ENCODE results near the gene LRP1. TPM values are rescaled to one million over a fixed set of nuclear protein-coding genes. Genes with fewer than 3 reads are reported as not detected.

LRP1 gene
- total RNA-seq, 1 experiment from 2014 or later = 9.0 TPM

DNA sequence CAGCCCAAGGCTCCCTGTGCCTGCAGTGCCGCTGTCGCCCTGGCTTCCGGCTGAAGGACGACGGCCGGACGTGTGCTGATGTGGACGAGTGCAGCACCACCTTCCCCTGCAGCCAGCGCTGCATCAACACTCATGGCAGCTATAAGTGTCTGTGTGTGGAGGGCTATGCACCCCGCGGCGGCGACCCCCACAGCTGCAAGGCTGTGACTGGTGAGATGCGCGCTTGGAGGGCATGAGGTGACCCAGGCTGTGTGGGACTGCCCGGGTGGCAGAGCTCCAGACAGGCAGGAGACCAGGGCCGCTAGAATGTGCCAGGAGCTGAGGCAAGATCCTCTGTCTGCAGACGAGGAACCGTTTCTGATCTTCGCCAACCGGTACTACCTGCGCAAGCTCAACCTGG, 68.7 kb downstream of the LRP1 start:
- ATAC-seq (no peak), DNase-seq (ENCODE audit: low read depth, low spot score) (no peak)
- Histone ChIP-seq H3K27ac (ENCODE audit: low read length) (no peak overlapping the region), H3K4me1 (ENCODE audit: control insufficient read depth, insufficient read depth, low read length) (no peaks in the 10 kb centered on the region), H3K9me3 (ENCODE audit: control insufficient read depth, insufficient read depth, low read depth, low read length) (no peaks in the 10 kb centered on the region), H3K4me3 (ENCODE audit: low read depth in 2 of 2, low read length in 2 of 2) (no peak overlapping the region), H3K36me3 (ENCODE audit: control insufficient read depth, insufficient read depth, low read length) (no peaks in the 10 kb centered on the region), H3K27me3 (ENCODE audit: control insufficient read depth, insufficient read depth, low read length) (no peaks in the 10 kb centered on the region)
- BruUV-seq (replicated peaks) = no TSS peak
- intact Hi-C loops (cut with micrococcal nuclease; ENCODE audit: unreplicated experiment) (no loop called here), in situ Hi-C loops (cut with HindIII; ENCODE audit: low pct_unique_long_range_greater_than_20kb, low sequenced_read_pairs) (no loop called here)
- no peak for TF ChIP-seq POLR2AphosphoS5 (IDR thresholded peaks at IDR 0.05; ENCODE audit: low read depth, low read length)
- no peak for TF ChIP-seq TCF7L2 (IDR thresholded peaks at IDR 0.05; ENCODE audit: low read depth, low read length)
- TF ChIP-seq, protein P1, sequence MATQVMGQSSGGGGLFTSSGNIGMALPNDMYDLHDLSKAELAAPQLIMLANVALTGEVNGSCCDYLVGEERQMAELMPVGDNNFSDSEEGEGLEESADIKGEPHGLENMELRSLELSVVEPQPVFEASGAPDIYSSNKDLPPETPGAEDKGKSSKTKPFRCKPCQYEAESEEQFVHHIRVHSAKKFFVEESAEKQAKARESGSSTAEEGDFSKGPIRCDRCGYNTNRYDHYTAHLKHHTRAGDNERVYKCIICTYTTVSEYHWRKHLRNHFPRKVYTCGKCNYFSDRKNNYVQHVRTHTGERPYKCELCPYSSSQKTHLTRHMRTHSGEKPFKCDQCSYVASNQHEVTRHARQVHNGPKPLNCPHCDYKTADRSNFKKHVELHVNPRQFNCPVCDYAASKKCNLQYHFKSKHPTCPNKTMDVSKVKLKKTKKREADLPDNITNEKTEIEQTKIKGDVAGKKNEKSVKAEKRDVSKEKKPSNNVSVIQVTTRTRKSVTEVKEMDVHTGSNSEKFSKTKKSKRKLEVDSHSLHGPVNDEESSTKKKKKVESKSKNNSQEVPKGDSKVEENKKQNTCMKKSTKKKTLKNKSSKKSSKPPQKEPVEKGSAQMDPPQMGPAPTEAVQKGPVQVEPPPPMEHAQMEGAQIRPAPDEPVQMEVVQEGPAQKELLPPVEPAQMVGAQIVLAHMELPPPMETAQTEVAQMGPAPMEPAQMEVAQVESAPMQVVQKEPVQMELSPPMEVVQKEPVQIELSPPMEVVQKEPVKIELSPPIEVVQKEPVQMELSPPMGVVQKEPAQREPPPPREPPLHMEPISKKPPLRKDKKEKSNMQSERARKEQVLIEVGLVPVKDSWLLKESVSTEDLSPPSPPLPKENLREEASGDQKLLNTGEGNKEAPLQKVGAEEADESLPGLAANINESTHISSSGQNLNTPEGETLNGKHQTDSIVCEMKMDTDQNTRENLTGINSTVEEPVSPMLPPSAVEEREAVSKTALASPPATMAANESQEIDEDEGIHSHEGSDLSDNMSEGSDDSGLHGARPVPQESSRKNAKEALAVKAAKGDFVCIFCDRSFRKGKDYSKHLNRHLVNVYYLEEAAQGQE (IDR thresholded peaks at IDR 0.05; ENCODE audit: insufficient read depth in 1 of 2, low read depth in 2 of 2, low read length in 1 of 2) = no peak
- TF ChIP-seq, protein P2, sequence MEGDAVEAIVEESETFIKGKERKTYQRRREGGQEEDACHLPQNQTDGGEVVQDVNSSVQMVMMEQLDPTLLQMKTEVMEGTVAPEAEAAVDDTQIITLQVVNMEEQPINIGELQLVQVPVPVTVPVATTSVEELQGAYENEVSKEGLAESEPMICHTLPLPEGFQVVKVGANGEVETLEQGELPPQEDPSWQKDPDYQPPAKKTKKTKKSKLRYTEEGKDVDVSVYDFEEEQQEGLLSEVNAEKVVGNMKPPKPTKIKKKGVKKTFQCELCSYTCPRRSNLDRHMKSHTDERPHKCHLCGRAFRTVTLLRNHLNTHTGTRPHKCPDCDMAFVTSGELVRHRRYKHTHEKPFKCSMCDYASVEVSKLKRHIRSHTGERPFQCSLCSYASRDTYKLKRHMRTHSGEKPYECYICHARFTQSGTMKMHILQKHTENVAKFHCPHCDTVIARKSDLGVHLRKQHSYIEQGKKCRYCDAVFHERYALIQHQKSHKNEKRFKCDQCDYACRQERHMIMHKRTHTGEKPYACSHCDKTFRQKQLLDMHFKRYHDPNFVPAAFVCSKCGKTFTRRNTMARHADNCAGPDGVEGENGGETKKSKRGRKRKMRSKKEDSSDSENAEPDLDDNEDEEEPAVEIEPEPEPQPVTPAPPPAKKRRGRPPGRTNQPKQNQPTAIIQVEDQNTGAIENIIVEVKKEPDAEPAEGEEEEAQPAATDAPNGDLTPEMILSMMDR (IDR thresholded peaks at IDR 0.05) = no peak
- no peak for TF ChIP-seq SIN3A (IDR thresholded peaks at IDR 0.05; ENCODE audit: borderline replicate concordance, insufficient read depth, low read depth, low read length)
- POLR2A ChIA-PET = no interaction called here
- CTCF ChIA-PET = no interaction called here

DNA sequence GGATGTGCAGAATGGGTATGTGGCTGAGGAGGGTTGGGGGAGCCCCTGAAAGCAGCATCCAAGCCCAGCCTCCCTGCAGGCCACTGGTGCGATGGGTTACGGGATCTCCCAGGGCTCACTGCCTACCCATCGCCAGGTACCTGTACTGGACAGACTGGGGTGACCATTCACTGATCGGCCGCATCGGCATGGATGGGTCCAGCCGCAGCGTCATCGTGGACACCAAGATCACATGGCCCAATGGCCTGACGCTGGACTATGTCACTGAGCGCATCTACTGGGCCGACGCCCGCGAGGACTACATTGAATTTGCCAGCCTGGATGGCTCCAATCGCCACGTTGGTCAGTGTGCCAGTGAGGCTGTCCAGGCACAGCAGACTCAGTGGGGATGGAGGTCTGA, 70.0 kb downstream of the LRP1 start:
- TF ChIP-seq TCF7L2 (IDR thresholded peaks at IDR 0.05; ENCODE audit: low read depth, low read length) = no peak
- no peak for TF ChIP-seq POLR2AphosphoS5 (IDR thresholded peaks at IDR 0.05; ENCODE audit: low read depth, low read length)
- TF ChIP-seq, protein P1 (IDR thresholded peaks at IDR 0.05; ENCODE audit: insufficient read depth in 1 of 2, low read depth in 2 of 2, low read length in 1 of 2) = no peak
- TF ChIP-seq, protein P2 (IDR thresholded peaks at IDR 0.05) = no peak
- TF ChIP-seq SIN3A (IDR thresholded peaks at IDR 0.05; ENCODE audit: borderline replicate concordance, insufficient read depth, low read depth, low read length) = no peak
- Histone ChIP-seq H3K36me3 (ENCODE audit: control insufficient read depth, insufficient read depth, low read length) (no peaks in the 10 kb centered on the region), H3K4me3 (ENCODE audit: low read depth in 2 of 2, low read length in 2 of 2) (no peak overlapping the region), H3K4me1 (ENCODE audit: control insufficient read depth, insufficient read depth, low read length) (no peaks in the 10 kb centered on the region), H3K27ac (ENCODE audit: low read length) (no peak overlapping the region), H3K27me3 (ENCODE audit: control insufficient read depth, insufficient read depth, low read length) (no peaks in the 10 kb centered on the region), H3K9me3 (ENCODE audit: control insufficient read depth, insufficient read depth, low read depth, low read length) (no peaks in the 10 kb centered on the region)
- in situ Hi-C loops (cut with HindIII; ENCODE audit: low pct_unique_long_range_greater_than_20kb, low sequenced_read_pairs) = no loop called here
- ATAC-seq (no peak), DNase-seq (ENCODE audit: low read depth, low spot score) (no peak)
- ChIA-PET CTCF (interaction anchor here (0.6 kb wide), 2 partner anchors 42 to 385 kb away, joined by 3 to 8 read pairs; no protein-coding TSS in a partner anchor), POLR2A (interaction anchor here (0.6 kb wide), 1 partner anchor 14 kb away, joined by 6 read pairs; no protein-coding TSS in a partner anchor)
- intact Hi-C loops (cut with micrococcal nuclease; ENCODE audit: unreplicated experiment) = no loop called here
- BruUV-seq (replicated peaks) = no TSS peak
